HCT116 (cell line): ENCODE measurements around the gene KPNA3.

Source experiments
- EZH2 ChIP-seq: fragments of 200-600 bp; sonication (generic); IDR thresholded peaks from 2 replicates; pipeline ENCODE4 v1.6.1; 2017; ENCODE audit warnings: antibody characterized with exemption, mixed run types
- POLR2AphosphoS5 ChIP-seq: IDR thresholded peaks from 2 replicates; pipeline ENCODE4 v1.6.1; 2011; ENCODE audit warnings: mild to moderate bottlenecking, low read depth, low read length, moderate library complexity
- RAD21 ChIP-seq: IDR thresholded peaks from 2 replicates; pipeline ENCODE4 v1.6.1; 2012; ENCODE audit warnings: low read depth, mild to moderate bottlenecking
- ZNF274 ChIP-seq: fragments of 200-500 bp; sonication (Bioruptor generic); IDR thresholded peaks from 2 replicates; pipeline ENCODE4 v1.6.1; 2014; ENCODE audit warnings: mild to moderate bottlenecking, low read depth, low read length, inconsistent platforms
- TF ChIP-seq, protein P1 (sequence below), 3 experiments: fragments of 200-600 bp in 1 of 3; sonication (generic) in 1 of 3; IDR thresholded peaks in 2 of 3; conservative IDR thresholded peaks in 1 of 3; 2 replicates each; pipeline ENCODE4 v1.5.1; 2012 to 2017; ENCODE audit warnings: low read depth in 2 of 3, low read length in 2 of 3, antibody characterized with exemption in 1 of 3, borderline replicate concordance in 1 of 3, control low read depth in 1 of 3, mild to moderate bottlenecking in 1 of 3, mixed read lengths in 1 of 3, mixed run types in 1 of 3, moderate library complexity in 1 of 3; ENCODE audit not compliant: insufficient read depth in 1 of 3

DNA sequence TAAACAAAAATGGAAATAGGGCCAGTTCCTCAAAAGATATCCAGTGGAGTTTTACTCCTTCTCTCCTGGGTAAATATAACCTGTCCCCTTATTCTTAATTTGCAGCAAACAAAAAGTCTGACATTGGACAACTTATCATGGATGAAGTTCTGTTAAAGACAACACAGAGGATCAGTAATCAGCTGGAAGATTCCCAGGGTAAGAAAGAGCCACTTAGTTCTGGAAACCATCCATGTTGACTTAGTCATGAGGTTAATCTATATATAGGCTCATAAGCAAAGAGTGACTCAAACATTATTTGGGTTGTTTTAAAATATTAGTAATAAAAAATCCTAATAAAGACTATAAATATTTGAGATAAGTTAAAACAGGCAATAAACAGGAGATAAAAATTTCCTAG, 60.7 kb downstream of the KPNA3 start:
- no peak for TF ChIP-seq EZH2
- TF ChIP-seq POLR2AphosphoS5, result no peak
- TF ChIP-seq, protein P1, sequence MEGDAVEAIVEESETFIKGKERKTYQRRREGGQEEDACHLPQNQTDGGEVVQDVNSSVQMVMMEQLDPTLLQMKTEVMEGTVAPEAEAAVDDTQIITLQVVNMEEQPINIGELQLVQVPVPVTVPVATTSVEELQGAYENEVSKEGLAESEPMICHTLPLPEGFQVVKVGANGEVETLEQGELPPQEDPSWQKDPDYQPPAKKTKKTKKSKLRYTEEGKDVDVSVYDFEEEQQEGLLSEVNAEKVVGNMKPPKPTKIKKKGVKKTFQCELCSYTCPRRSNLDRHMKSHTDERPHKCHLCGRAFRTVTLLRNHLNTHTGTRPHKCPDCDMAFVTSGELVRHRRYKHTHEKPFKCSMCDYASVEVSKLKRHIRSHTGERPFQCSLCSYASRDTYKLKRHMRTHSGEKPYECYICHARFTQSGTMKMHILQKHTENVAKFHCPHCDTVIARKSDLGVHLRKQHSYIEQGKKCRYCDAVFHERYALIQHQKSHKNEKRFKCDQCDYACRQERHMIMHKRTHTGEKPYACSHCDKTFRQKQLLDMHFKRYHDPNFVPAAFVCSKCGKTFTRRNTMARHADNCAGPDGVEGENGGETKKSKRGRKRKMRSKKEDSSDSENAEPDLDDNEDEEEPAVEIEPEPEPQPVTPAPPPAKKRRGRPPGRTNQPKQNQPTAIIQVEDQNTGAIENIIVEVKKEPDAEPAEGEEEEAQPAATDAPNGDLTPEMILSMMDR (IDR thresholded peaks at IDR 0.05 in 2 of 3, conservative IDR thresholded peaks at IDR 0.05 in 1 of 3; ENCODE audit: borderline replicate concordance in 1 of 3, insufficient read depth in 1 of 3, low read depth in 2 of 3, low read length in 2 of 3), result no peak
- TF ChIP-seq RAD21, result no peak
- TF ChIP-seq ZNF274, result no peak
